Activated CD4-positive, alpha-beta memory T cell treated with anti-CD3 and anti-CD28 coated beads, Interleukin-2, amount 10 ng/mL, durations not matched to agents 7 days and 5 days (primary cell): Measurements from ENCODE around the gene ZMIZ1. TPM values are rescaled to one million over a fixed set of nuclear protein-coding genes. Genes with fewer than 3 reads are reported as not detected.

Source experiments
- CTCF ChIA-PET: fragments of 350-600 bp; sonication (Branson Sonifier 250); formaldehyde crosslinking; loops from one replicate; lab custom pipeline; 2021; ENCODE audit warnings: antibody characterized with exemption, inconsistent platforms; lab: Charles Lee
- POLR2A ChIA-PET: fragments of 350-600 bp; sonication (Branson Sonifier 250); formaldehyde crosslinking; loops from one replicate; lab custom pipeline; 2021; ENCODE audit warnings: antibody characterized with exemption; lab: Charles Lee
- DNase-seq: peaks from one replicate; pipeline ENCODE4 v3.0.0-alpha.2; 2020
- H3K27ac Mint-ChIP-seq: one replicate; pipeline ENCODE4 v1.8.0; 2021; ENCODE audit warnings: mild to moderate bottlenecking, mixed read lengths
- H3K27me3 Mint-ChIP-seq: one replicate; pipeline ENCODE4 v1.8.0; 2021; ENCODE audit warnings: mixed read lengths
- H3K36me3 Mint-ChIP-seq: one replicate; pipeline ENCODE4 v1.8.0; 2021; ENCODE audit warnings: low read depth, mixed read lengths
- H3K4me1 Mint-ChIP-seq: one replicate; pipeline ENCODE4 v1.8.0; 2021; ENCODE audit warnings: mixed read lengths
- H3K4me3 Mint-ChIP-seq: one replicate; pipeline ENCODE4 v1.8.0; 2021; ENCODE audit warnings: mild to moderate bottlenecking, mixed read lengths
- H3K9me3 Mint-ChIP-seq: one replicate; pipeline ENCODE4 v1.8.0; 2021; ENCODE audit warnings: mixed read lengths
- total RNA-seq, 2 experiments: library from RNA; stranded (reverse); gene quantifications; one replicate each; pipeline ENCODE4 v1.2.3, GENCODE V29; 2021

The ZMIZ1 gene
- total RNA-seq, 2 experiments from 2014 or later, result 46.9 to 47.0 TPM

GRCh38 chr10:79322616-79323543, 254.1 kb downstream of the ZMIZ1 start:
- Mint-ChIP-seq H3K4me1 (peaks cover 72% of the 10 kb centered on the region), H3K4me3 (peak overlapping the region; percentile 46), H3K27me3 (no peaks in the 10 kb centered on the region), H3K36me3 (peaks cover 23% of the 10 kb centered on the region), H3K27ac (peak overlapping the region; percentile 97), H3K9me3 (peaks cover 13% of the 10 kb centered on the region)
- POLR2A ChIA-PET, result interaction anchor here (0.8 to 11.7 kb wide), 10 partner anchors 10 to 80 kb away, joined by 3 to 192 read pairs (median 6); partner anchors contain the start of gene PPIF
- CTCF ChIA-PET, result interaction anchor here (1.1 to 4.4 kb wide), 6 partner anchors 14 to 52 kb away, joined by 3 to 45 read pairs (median 4); partner anchors contain the start of gene PPIF
- DNase-seq, result peak; percentile 84

- Mint-ChIP-seq H3K27me3 (no peaks in the 10 kb centered on the region), H3K9me3 (peaks cover 13% of the 10 kb centered on the region), H3K4me1 (peaks cover 66% of the 10 kb centered on the region), H3K36me3 (peaks cover 18% of the 10 kb centered on the region), H3K27ac (peak overlapping the region; percentile 97), H3K4me3 (no peak overlapping the region)
- CTCF ChIA-PET, result interaction anchor here (1.1 to 4.4 kb wide), 4 partner anchors 14 to 37 kb away, joined by 3 to 45 read pairs (median 7); partner anchors contain the start of gene PPIF
- no peak for DNase-seq
- POLR2A ChIA-PET, result interaction anchor here (1.2 to 11.7 kb wide), 8 partner anchors 9 to 81 kb away, joined by 3 to 192 read pairs (median 12); partner anchors contain the start of gene PPIF
These were observed 254.8 kb downstream of the ZMIZ1 start for GRCh38 chr10:79323602-79324001.

GRCh38 chr10:79324032-79324695, 255.4 kb downstream of the ZMIZ1 start:
- H3K36me3 Mint-ChIP-seq, result peaks cover 12% of the 10 kb centered on the region
- ChIA-PET POLR2A (interaction anchor here (1.2 to 11.7 kb wide), 8 partner anchors 9 to 82 kb away, joined by 3 to 192 read pairs (median 12); partner anchors contain the start of gene PPIF), CTCF (interaction anchor here (1.5 to 4.4 kb wide), 3 partner anchors 21 to 38 kb away, joined by 5 to 45 read pairs (median 9); partner anchors contain the start of gene PPIF)
- H3K9me3 Mint-ChIP-seq, result peaks cover 9% of the 10 kb centered on the region
- no peak for DNase-seq
- H3K27ac Mint-ChIP-seq, result peak overlapping the region; percentile 97
- H3K4me3 Mint-ChIP-seq, result no peak overlapping the region
- H3K27me3 Mint-ChIP-seq, result no peaks in the 10 kb centered on the region
- peaks cover 65% of the 10 kb centered on the region for H3K4me1 Mint-ChIP-seq

GRCh38 chr10:79326361-79327089, 257.8 kb downstream of the ZMIZ1 start:
- H3K27ac Mint-ChIP-seq, result no peak overlapping the region
- no peaks in the 10 kb centered on the region for H3K27me3 Mint-ChIP-seq
- no peaks in the 10 kb centered on the region for H3K36me3 Mint-ChIP-seq
- H3K9me3 Mint-ChIP-seq, result no peaks in the 10 kb centered on the region
- peaks cover 56% of the 10 kb centered on the region for H3K4me1 Mint-ChIP-seq
- ChIA-PET POLR2A (interaction anchor here (1.4 to 9.4 kb wide), 2 partner anchors 9 to 21 kb away, joined by 5 to 53 read pairs; partner anchors contain the start of gene PPIF), CTCF (interaction anchor here (1.4 kb wide), 1 partner anchor 10 kb away, joined by 3 read pairs; no protein-coding TSS in a partner anchor)
- no peak for DNase-seq
- no peak overlapping the region for H3K4me3 Mint-ChIP-seq

GRCh38 chr10:79327090-79327457, 258.3 kb downstream of the ZMIZ1 start:
- peaks cover 56% of the 10 kb centered on the region for H3K4me1 Mint-ChIP-seq

GRCh38 chr10:79328147-79328701, 259.5 kb downstream of the ZMIZ1 start:
- Mint-ChIP-seq H3K27me3 (no peaks in the 10 kb centered on the region), H3K27ac (no peak overlapping the region), H3K4me1 (peaks cover 50% of the 10 kb centered on the region), H3K4me3 (no peak overlapping the region), H3K36me3 (peaks cover 3% of the 10 kb centered on the region), H3K9me3 (no peaks in the 10 kb centered on the region)
- POLR2A ChIA-PET, result interaction anchor here (1.2 to 9.4 kb wide), 3 partner anchors 11 to 20 kb away, joined by 4 to 53 read pairs (median 5); partner anchors contain the start of gene PPIF
- CTCF ChIA-PET, result interaction anchor here (1.0 kb wide), 1 partner anchor 19 kb away, joined by 4 read pairs; the partner anchor contains the start of gene PPIF
- no peak for DNase-seq

More at GRCh38 chr10:79327090-79327457, 258.3 kb downstream of the ZMIZ1 start:
- Mint-ChIP-seq H3K4me3 (no peak overlapping the region), H3K27me3 (no peaks in the 10 kb centered on the region), H3K9me3 (no peaks in the 10 kb centered on the region), H3K36me3 (peaks cover 2% of the 10 kb centered on the region), H3K27ac (no peak overlapping the region)
- ChIA-PET POLR2A (interaction anchor here (1.4 to 9.4 kb wide), 2 partner anchors 10 to 20 kb away, joined by 5 to 53 read pairs; partner anchors contain the start of gene PPIF), CTCF (interaction anchor here (1.4 kb wide), 1 partner anchor 11 kb away, joined by 3 read pairs; no protein-coding TSS in a partner anchor)
- no peak for DNase-seq

- H3K27me3 Mint-ChIP-seq, result no peaks in the 10 kb centered on the region
- no peak overlapping the region for H3K27ac Mint-ChIP-seq
- POLR2A ChIA-PET, result interaction anchor here (0.9 to 9.4 kb wide), 4 partner anchors 12 to 43 kb away, joined by 3 to 53 read pairs (median 4); no protein-coding TSS in a partner anchor
- CTCF ChIA-PET, result interaction anchor here (1.0 kb wide), 1 partner anchor 18 kb away, joined by 4 read pairs; the partner anchor contains the start of gene PPIF
- H3K9me3 Mint-ChIP-seq, result no peaks in the 10 kb centered on the region
- no peak overlapping the region for H3K4me3 Mint-ChIP-seq
- H3K36me3 Mint-ChIP-seq, result peaks cover 3% of the 10 kb centered on the region
- no peak for DNase-seq
- peaks cover 46% of the 10 kb centered on the region for H3K4me1 Mint-ChIP-seq
These were observed 260.2 kb downstream of the ZMIZ1 start for GRCh38 chr10:79328737-79329504.

- CTCF ChIA-PET, result no interaction called here
- no peak for DNase-seq
- Mint-ChIP-seq H3K9me3 (no peaks in the 10 kb centered on the region), H3K4me1 (peaks cover 43% of the 10 kb centered on the region), H3K27me3 (no peaks in the 10 kb centered on the region), H3K4me3 (no peak overlapping the region), H3K27ac (no peak overlapping the region), H3K36me3 (peaks cover 3% of the 10 kb centered on the region)
- POLR2A ChIA-PET, result interaction anchor here (0.9 to 9.4 kb wide), 3 partner anchors 12 to 44 kb away, joined by 3 to 53 read pairs (median 4); no protein-coding TSS in a partner anchor
These were observed 260.8 kb downstream of the ZMIZ1 start for GRCh38 chr10:79329529-79329928.

- H3K4me1 Mint-ChIP-seq, result peaks cover 38% of the 10 kb centered on the region
- H3K27ac Mint-ChIP-seq, result peak overlapping the region; percentile 70
- peaks cover 3% of the 10 kb centered on the region for H3K36me3 Mint-ChIP-seq
- DNase-seq, result peak; percentile 26
- ChIA-PET POLR2A (interaction anchor here (0.6 to 9.4 kb wide), 6 partner anchors 9 to 45 kb away, joined by 3 to 53 read pairs (median 10); partner anchors contain the start of gene PPIF), CTCF (interaction anchor here (0.7 to 1.4 kb wide), 4 partner anchors 15 to 43 kb away, joined by 3 read pairs; partner anchors contain the start of gene PPIF)
- H3K4me3 Mint-ChIP-seq, result no peak overlapping the region
- H3K27me3 Mint-ChIP-seq, result no peaks in the 10 kb centered on the region
- no peaks in the 10 kb centered on the region for H3K9me3 Mint-ChIP-seq
These were observed 262.5 kb downstream of the ZMIZ1 start for GRCh38 chr10:79331226-79331625.

GRCh38 chr10:79331709-79332108, 262.9 kb downstream of the ZMIZ1 start:
- no peaks in the 10 kb centered on the region for H3K9me3 Mint-ChIP-seq
- H3K27ac Mint-ChIP-seq, result peak overlapping the region; percentile 70
- peaks cover 3% of the 10 kb centered on the region for H3K36me3 Mint-ChIP-seq
- no peaks in the 10 kb centered on the region for H3K27me3 Mint-ChIP-seq
- ChIA-PET CTCF (interaction anchor here (0.7 to 1.4 kb wide), 3 partner anchors 15 to 43 kb away, joined by 3 read pairs; partner anchors contain the start of gene PPIF), POLR2A (interaction anchor here (0.6 to 9.4 kb wide), 6 partner anchors 9 to 45 kb away, joined by 3 to 53 read pairs (median 10); partner anchors contain the start of gene PPIF)
- peaks cover 38% of the 10 kb centered on the region for H3K4me1 Mint-ChIP-seq
- peak; percentile 82 for DNase-seq
- no peak overlapping the region for H3K4me3 Mint-ChIP-seq
